Non-pigmented ciliary epithelial cell (primary cell): ENCODE measurements around the gene GALNT9.

Experiments used
- DNase-seq: peaks from one replicate; pipeline ENCODE4 v3.0.0-alpha.2; 2010; ENCODE audit warnings: low read depth

GALNT9 gene

GRCh38 chr12:132344181-132344580 lies 14.8 kb upstream of the GALNT9 start:
- DNase-seq: no peak

GRCh38 chr12:132343294-132344004 lies 14.1 kb upstream of the GALNT9 start:
- DNase-seq: no peak

GRCh38 chr12:132342251-132343227 lies 13.2 kb upstream of the GALNT9 start:
- DNase-seq: no peak

GRCh38 chr12:132341318-132342050 lies 12.1 kb upstream of the GALNT9 start:
- DNase-seq: no peak

GRCh38 chr12:132340266-132341035 lies 11.1 kb upstream of the GALNT9 start:
- no peak for DNase-seq

GRCh38 chr12:132339856-132340255 lies 10.5 kb upstream of the GALNT9 start:
- no peak for DNase-seq

GRCh38 chr12:132338781-132339180 lies 9.4 kb upstream of the GALNT9 start:
- no peak for DNase-seq

GRCh38 chr12:132338311-132338710 lies 8.9 kb upstream of the GALNT9 start:
- DNase-seq: no peak

GRCh38 chr12:132337557-132337956 lies 8.2 kb upstream of the GALNT9 start:
- no peak for DNase-seq

GRCh38 chr12:132336451-132337413 lies 7.3 kb upstream of the GALNT9 start:
- DNase-seq: no peak

- no peak for DNase-seq
These were observed 5.9 kb upstream of the GALNT9 start for GRCh38 chr12:132335179-132335756.

GRCh38 chr12:132333766-132334165 lies 4.4 kb upstream of the GALNT9 start:
- no peak for DNase-seq

GRCh38 chr12:132333273-132333672 lies 3.9 kb upstream of the GALNT9 start:
- no peak for DNase-seq

- no peak for DNase-seq
These were observed 1.1 kb upstream of the GALNT9 start for GRCh38 chr12:132330549-132330881.

- DNase-seq: no peak
These were observed 545 bp upstream of the GALNT9 start for GRCh38 chr12:132329720-132330548.

- no peak for DNase-seq
These were observed 933 bp downstream of the GALNT9 start for GRCh38 chr12:132328282-132329029.

- DNase-seq: peak; percentile 59
These were observed 1.8 kb downstream of the GALNT9 start for GRCh38 chr12:132327336-132328171.

GRCh38 chr12:132326646-132327045 lies 2.7 kb downstream of the GALNT9 start:
- no peak for DNase-seq
